Neural cell (in vitro differentiated cells): ENCODE measurements around the gene PDE8B.

Experiments used
- CTCF ChIP-seq: fragments of 450-650 bp; IDR thresholded peaks from 2 replicates; pipeline ENCODE4 v1.5.1; 2014; ENCODE audit warnings: antibody characterized with exemption, mild to moderate bottlenecking, moderate library complexity; ENCODE audit not compliant: poor library complexity, severe bottlenecking
- POLR2AphosphoS5 ChIP-seq: IDR thresholded peaks from 2 replicates; pipeline ENCODE4 v1.6.1; 2012
- RAD21 ChIP-seq: fragments of 450-650 bp; conservative IDR thresholded peaks from 2 replicates; pipeline ENCODE4 v1.6.1; 2014; ENCODE audit warnings: antibody characterized with exemption, mild to moderate bottlenecking, moderate library complexity

GRCh38 chr5:77367741-77368140 is 157.3 kb downstream of the PDE8B start:
- TF ChIP-seq CTCF = no peak
- TF ChIP-seq RAD21 = no peak
- TF ChIP-seq POLR2AphosphoS5 = no peak
